ENCODE measurements around the gene SPATA13. TPM values are rescaled to one million over a fixed set of nuclear protein-coding genes. Genes with fewer than 3 reads are reported as not detected.

The SPATA13 gene
- total and polyA plus RNA-seq, 7 experiments from 2014 or later = 62.2 to 104 (median 96.2) TPM

DNA sequence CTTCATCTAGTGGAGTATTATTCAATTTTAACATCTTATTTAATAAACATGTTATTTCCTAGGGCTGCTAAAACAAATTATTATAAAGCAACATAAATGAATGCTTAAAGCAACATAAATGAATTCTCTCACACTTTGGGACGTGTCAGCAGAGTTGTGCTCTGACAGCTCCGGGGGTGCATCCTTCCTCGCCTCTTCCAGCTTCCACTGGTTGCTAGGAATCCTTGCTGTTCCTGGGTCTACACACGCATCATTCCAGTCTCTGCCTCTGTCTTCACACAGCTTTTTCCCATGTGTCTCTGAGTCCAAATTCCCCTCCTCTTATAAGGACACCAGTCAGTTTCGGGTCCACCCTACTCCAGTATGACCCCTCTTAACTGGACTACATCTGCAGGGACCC lies 21.6 kb upstream of the SPATA13 start:
- H3K27me3 Mint-ChIP-seq = peaks cover 0 to 10% (median 0%) of the 10 kb centered on the region in 5 donors
- no peak overlapping the region for H3K4me3 Mint-ChIP-seq
- H3K27me3 ChIP-seq (ENCODE audit: control insufficient read depth in 2 of 2, insufficient read depth in 2 of 2, low read length in 2 of 2) = no peaks in the 10 kb centered on the region
- ATAC-seq = no peak
- no peaks in the 10 kb centered on the region for H3K36me3 ChIP-seq (ENCODE audit: control insufficient read depth in 2 of 3, insufficient read depth in 3 of 3, low read length in 3 of 3)
- H3K4me1 ChIP-seq (ENCODE audit: control insufficient read depth in 2 of 2, insufficient read depth in 2 of 2, low read length in 2 of 2) = no peaks in the 10 kb centered on the region
- H3K9me3 Mint-ChIP-seq = no peaks in the 10 kb centered on the region
- POLR2A ChIA-PET = no interaction called here
- no peaks in the 10 kb centered on the region for H3K9me3 ChIP-seq (ENCODE audit: control insufficient read depth in 2 of 3, low read length in 3 of 3)
- CTCF ChIA-PET = no interaction called here
- peak overlapping the region in 1 of 9 donors; percentile 6 for H3K27ac Mint-ChIP-seq
- intact Hi-C loops (cut with micrococcal nuclease) = no loop called here
- H3K4me3 ChIP-seq (ENCODE audit: low read length) = no peak overlapping the region
- H3K36me3 Mint-ChIP-seq = no peaks in the 10 kb centered on the region
- no peak for DNase-seq
- no peaks in the 10 kb centered on the region for H3K4me1 Mint-ChIP-seq
- no peak overlapping the region for H3K27ac ChIP-seq (ENCODE audit: low read depth, low read length)

- Histone ChIP-seq H3K36me3 (ENCODE audit: control insufficient read depth in 2 of 3, insufficient read depth in 3 of 3, low read length in 3 of 3) (no peaks in the 10 kb centered on the region), H3K27me3 (ENCODE audit: control insufficient read depth in 2 of 2, insufficient read depth in 2 of 2, low read length in 2 of 2) (no peaks in the 10 kb centered on the region), H3K4me3 (ENCODE audit: low read length) (no peak overlapping the region), H3K27ac (ENCODE audit: low read depth, low read length) (no peak overlapping the region), H3K9me3 (ENCODE audit: control insufficient read depth in 2 of 3, low read length in 3 of 3) (no peaks in the 10 kb centered on the region), H3K4me1 (ENCODE audit: control insufficient read depth in 2 of 2, insufficient read depth in 2 of 2, low read length in 2 of 2) (no peaks in the 10 kb centered on the region)
- Mint-ChIP-seq H3K36me3 (no peaks in the 10 kb centered on the region), H3K4me1 (no peaks in the 10 kb centered on the region), H3K9me3 (no peaks in the 10 kb centered on the region), H3K27ac (no peak overlapping the region), H3K27me3 (peaks cover 0 to 19% (median 0%) of the 10 kb centered on the region in 5 donors), H3K4me3 (no peak overlapping the region)
- intact Hi-C loops (cut with micrococcal nuclease) = no loop called here
- ChIA-PET POLR2A (no interaction called here), CTCF (no interaction called here)
- ATAC-seq (no peak), DNase-seq (no peak)
Observed at GRCh38 chr13:24141333-24141910, 19.1 kb upstream of the SPATA13 start.

- no peaks in the 10 kb centered on the region for H3K27me3 ChIP-seq (ENCODE audit: control insufficient read depth in 2 of 2, insufficient read depth in 2 of 2, low read length in 2 of 2)
- no peak overlapping the region for H3K27ac Mint-ChIP-seq
- POLR2A ChIA-PET = no interaction called here
- intact Hi-C loops (cut with micrococcal nuclease) = no loop called here
- H3K36me3 Mint-ChIP-seq = no peaks in the 10 kb centered on the region
- H3K27me3 Mint-ChIP-seq = peaks cover 0 to 24% (median 0%) of the 10 kb centered on the region in 5 donors
- ATAC-seq = no peak
- CTCF ChIA-PET = no interaction called here
- H3K4me3 Mint-ChIP-seq = no peak overlapping the region
- no peaks in the 10 kb centered on the region for H3K4me1 Mint-ChIP-seq
- no peak overlapping the region for H3K27ac ChIP-seq (ENCODE audit: low read depth, low read length)
- no peak for DNase-seq
- no peaks in the 10 kb centered on the region for H3K4me1 ChIP-seq (ENCODE audit: control insufficient read depth in 2 of 2, insufficient read depth in 2 of 2, low read length in 2 of 2)
- no peaks in the 10 kb centered on the region for H3K36me3 ChIP-seq (ENCODE audit: control insufficient read depth in 2 of 3, insufficient read depth in 3 of 3, low read length in 3 of 3)
- H3K4me3 ChIP-seq (ENCODE audit: low read length) = no peak overlapping the region
- no peaks in the 10 kb centered on the region for H3K9me3 ChIP-seq (ENCODE audit: control insufficient read depth in 2 of 3, low read length in 3 of 3)
- H3K9me3 Mint-ChIP-seq = no peaks in the 10 kb centered on the region
Observed at GRCh38 chr13:24142453-24142852, 18.1 kb upstream of the SPATA13 start.

GRCh38 chr13:24142886-24143285 lies 17.6 kb upstream of the SPATA13 start:
- Mint-ChIP-seq H3K4me1 (no peaks in the 10 kb centered on the region), H3K27me3 (peaks cover 0 to 24% (median 0%) of the 10 kb centered on the region in 5 donors), H3K4me3 (no peak overlapping the region), H3K9me3 (no peaks in the 10 kb centered on the region), H3K27ac (no peak overlapping the region), H3K36me3 (no peaks in the 10 kb centered on the region)
- Histone ChIP-seq H3K36me3 (ENCODE audit: control insufficient read depth in 2 of 3, insufficient read depth in 3 of 3, low read length in 3 of 3) (no peaks in the 10 kb centered on the region), H3K4me1 (ENCODE audit: control insufficient read depth in 2 of 2, insufficient read depth in 2 of 2, low read length in 2 of 2) (no peaks in the 10 kb centered on the region), H3K27ac (ENCODE audit: low read depth, low read length) (no peak overlapping the region), H3K27me3 (ENCODE audit: control insufficient read depth in 2 of 2, insufficient read depth in 2 of 2, low read length in 2 of 2) (no peaks in the 10 kb centered on the region), H3K4me3 (ENCODE audit: low read length) (no peak overlapping the region), H3K9me3 (ENCODE audit: control insufficient read depth in 2 of 3, low read length in 3 of 3) (no peaks in the 10 kb centered on the region)
- ChIA-PET CTCF (no interaction called here), POLR2A (no interaction called here)
- intact Hi-C loops (cut with micrococcal nuclease) = no loop called here
- DNase-seq = no peak
- ATAC-seq = no peak

GRCh38 chr13:24145240-24145639 lies 15.3 kb upstream of the SPATA13 start:
- ChIA-PET POLR2A (no interaction called here), CTCF (no interaction called here)
- peaks cover 0 to 21% (median 0%) of the 10 kb centered on the region in 5 donors for H3K27me3 Mint-ChIP-seq
- no peaks in the 10 kb centered on the region for H3K4me1 Mint-ChIP-seq
- H3K27ac Mint-ChIP-seq = no peak overlapping the region
- no peaks in the 10 kb centered on the region for H3K9me3 Mint-ChIP-seq
- H3K36me3 Mint-ChIP-seq = no peaks in the 10 kb centered on the region
- no peaks in the 10 kb centered on the region for H3K4me1 ChIP-seq (ENCODE audit: control insufficient read depth in 2 of 2, insufficient read depth in 2 of 2, low read length in 2 of 2)
- intact Hi-C loops (cut with micrococcal nuclease) = no loop called here
- no peaks in the 10 kb centered on the region for H3K36me3 ChIP-seq (ENCODE audit: control insufficient read depth in 2 of 3, insufficient read depth in 3 of 3, low read length in 3 of 3)
- H3K4me3 Mint-ChIP-seq = no peak overlapping the region
- no peaks in the 10 kb centered on the region for H3K27me3 ChIP-seq (ENCODE audit: control insufficient read depth in 2 of 2, insufficient read depth in 2 of 2, low read length in 2 of 2)
- no peak overlapping the region for H3K27ac ChIP-seq (ENCODE audit: low read depth, low read length)
- no peak for ATAC-seq
- DNase-seq = no peak
- H3K9me3 ChIP-seq (ENCODE audit: control insufficient read depth in 2 of 3, low read length in 3 of 3) = no peaks in the 10 kb centered on the region
- no peak overlapping the region for H3K4me3 ChIP-seq (ENCODE audit: low read length)

DNA sequence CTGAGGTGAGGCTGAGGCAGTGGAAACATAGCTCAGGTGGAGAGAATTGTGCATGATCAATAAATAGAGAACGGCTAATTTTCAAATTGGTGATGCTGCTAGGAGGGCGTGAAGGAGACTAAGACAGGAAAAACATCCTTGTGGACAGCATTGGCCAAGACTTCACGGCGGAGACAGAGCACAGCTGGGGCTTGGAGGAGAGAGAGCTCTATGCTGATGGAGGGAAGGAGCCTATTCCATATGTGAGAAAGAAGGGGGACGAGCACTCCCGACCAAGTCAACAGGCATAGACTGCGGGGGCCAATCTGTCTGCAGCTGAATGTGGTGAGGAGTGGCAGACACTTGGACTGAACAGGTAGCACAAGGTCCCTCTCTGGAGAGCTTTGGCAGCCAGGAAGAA lies 14.8 kb upstream of the SPATA13 start:
- no peaks in the 10 kb centered on the region for H3K36me3 Mint-ChIP-seq

DNA sequence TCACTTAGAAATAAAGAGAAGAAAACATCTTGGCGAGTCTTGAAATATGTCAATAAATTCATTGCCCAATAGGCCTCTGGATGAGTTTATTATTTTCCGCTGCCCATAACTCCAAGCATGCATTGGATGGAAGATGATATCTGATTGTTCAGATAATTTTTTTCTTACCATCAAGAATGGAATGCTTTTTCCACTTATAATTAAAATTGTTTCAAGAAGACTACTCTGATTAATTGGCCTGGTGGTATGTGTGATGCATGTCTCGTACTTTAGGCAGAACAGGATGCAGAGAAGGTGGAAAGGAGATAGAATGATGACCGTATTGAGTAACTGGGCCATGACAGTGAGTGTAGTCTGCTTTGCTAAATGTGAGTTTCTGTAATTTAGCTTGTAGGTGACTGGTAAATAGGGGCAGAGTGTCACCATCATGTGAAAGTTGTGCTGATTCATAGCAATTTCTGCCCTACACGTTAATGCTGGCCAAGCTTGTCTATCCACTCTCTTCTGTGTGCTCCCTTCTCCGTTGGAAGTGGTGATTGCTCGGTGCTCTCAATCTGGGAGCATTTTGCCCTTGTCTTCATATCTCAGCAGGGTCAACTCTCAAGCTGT lies 13.5 kb upstream of the SPATA13 start:
- no peak overlapping the region for H3K27ac Mint-ChIP-seq
- DNase-seq (no peak), ATAC-seq (no peak)
- Histone ChIP-seq H3K27me3 (ENCODE audit: control insufficient read depth in 2 of 2, insufficient read depth in 2 of 2, low read length in 2 of 2) (no peaks in the 10 kb centered on the region), H3K4me1 (ENCODE audit: control insufficient read depth in 2 of 2, insufficient read depth in 2 of 2, low read length in 2 of 2) (no peaks in the 10 kb centered on the region), H3K36me3 (ENCODE audit: control insufficient read depth in 2 of 3, insufficient read depth in 3 of 3, low read length in 3 of 3) (no peaks in the 10 kb centered on the region), H3K9me3 (ENCODE audit: control insufficient read depth in 2 of 3, low read length in 3 of 3) (no peaks in the 10 kb centered on the region), H3K4me3 (ENCODE audit: low read length) (no peak overlapping the region), H3K27ac (ENCODE audit: low read depth, low read length) (no peak overlapping the region)
- ChIA-PET POLR2A (no interaction called here), CTCF (no interaction called here)
- intact Hi-C loops (cut with micrococcal nuclease) = no loop called here
- no peak overlapping the region for H3K4me3 Mint-ChIP-seq
- peaks cover 0 to 17% (median 0%) of the 10 kb centered on the region in 5 donors for H3K27me3 Mint-ChIP-seq
- no peaks in the 10 kb centered on the region for H3K4me1 Mint-ChIP-seq
- no peaks in the 10 kb centered on the region for H3K9me3 Mint-ChIP-seq
- H3K36me3 Mint-ChIP-seq = no peaks in the 10 kb centered on the region

More for the DNA sequence above, 14.8 kb upstream of the SPATA13 start:
- ChIA-PET CTCF (interaction anchor here (0.6 kb wide), 1 partner anchor 180 kb away, joined by 3 read pairs; no protein-coding TSS in a partner anchor), POLR2A (no interaction called here)
- Mint-ChIP-seq H3K27me3 (peaks cover 0 to 21% (median 0%) of the 10 kb centered on the region in 5 donors), H3K9me3 (no peaks in the 10 kb centered on the region), H3K4me1 (no peaks in the 10 kb centered on the region), H3K27ac (no peak overlapping the region), H3K4me3 (no peak overlapping the region)
- Histone ChIP-seq H3K27ac (ENCODE audit: low read depth, low read length) (no peak overlapping the region), H3K36me3 (ENCODE audit: control insufficient read depth in 2 of 3, insufficient read depth in 3 of 3, low read length in 3 of 3) (no peaks in the 10 kb centered on the region), H3K27me3 (ENCODE audit: control insufficient read depth in 2 of 2, insufficient read depth in 2 of 2, low read length in 2 of 2) (no peaks in the 10 kb centered on the region), H3K9me3 (ENCODE audit: control insufficient read depth in 2 of 3, low read length in 3 of 3) (no peaks in the 10 kb centered on the region), H3K4me3 (ENCODE audit: low read length) (no peak overlapping the region), H3K4me1 (ENCODE audit: control insufficient read depth in 2 of 2, insufficient read depth in 2 of 2, low read length in 2 of 2) (no peaks in the 10 kb centered on the region)
- DNase-seq (no peak), ATAC-seq (no peak)
- intact Hi-C loops (cut with micrococcal nuclease) = no loop called here

Measured in naive thymus-derived CD4-positive, alpha-beta T cell (primary cell).